Mammary epithelial cell (primary cell): ENCODE measurements around the gene PASD1.

Experiments
- CTCF ChIP-seq, 2 donors: IDR thresholded peaks in 1 of 2; conservative IDR thresholded peaks in 1 of 2; 2 replicates each; pipeline ENCODE4 v1.5.1; 2011 to 2012; ENCODE audit warnings: inconsistent platforms in 2 of 2, low read length in 2 of 2, mild to moderate bottlenecking in 2 of 2, control low read depth in 1 of 2, low read depth in 1 of 2; ENCODE audit not compliant: insufficient read depth in 1 of 2; ENCODE audit errors: extremely low read depth in 1 of 2
- EZH2 ChIP-seq: IDR thresholded peaks from 2 replicates; pipeline ENCODE4 v1.6.1; 2012; ENCODE audit warnings: low read length, inconsistent platforms, borderline replicate concordance

GRCh38 chrX:151515237-151515636 is 48.2 kb upstream of the PASD1 start:
- no peak for TF ChIP-seq CTCF (conservative IDR thresholded peaks at IDR 0.05 in 1 of 2, IDR thresholded peaks at IDR 0.05 in 1 of 2; ENCODE audit: extremely low read depth in 1 of 2, insufficient read depth in 1 of 2, low read depth in 1 of 2, low read length in 2 of 2)
- TF ChIP-seq EZH2: no peak
